ENCODE measurements around the gene MTIF3. TPM values are rescaled to one million over a fixed set of nuclear protein-coding genes. Genes with fewer than 3 reads are reported as not detected.

MTIF3 gene
- total RNA-seq, 1 donor from 2014 or later = 38.6 TPM

DNA sequence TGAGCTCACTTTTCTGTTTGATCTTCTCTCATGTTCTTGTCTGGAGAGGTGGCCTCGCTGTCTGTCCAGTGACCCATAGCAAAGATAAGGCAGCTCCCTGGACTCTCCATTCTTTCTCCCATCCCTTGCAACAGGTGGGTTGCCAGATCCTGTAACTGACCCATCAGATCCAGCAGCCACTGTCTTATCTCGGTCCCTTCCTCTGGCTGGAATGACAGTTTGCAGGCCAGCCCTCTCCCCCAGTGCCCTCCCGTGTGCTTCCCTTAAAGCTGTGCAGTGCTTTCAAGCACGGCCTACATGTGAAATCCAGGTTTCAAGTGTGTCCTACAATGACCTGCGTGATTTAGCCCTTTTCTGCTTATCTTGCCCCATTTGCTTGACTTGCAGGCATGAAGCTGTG is 22.2 kb downstream of the MTIF3 start:
- no peak for DNase-seq
- Histone ChIP-seq H3K4me1 (peaks cover 39% of the 10 kb centered on the region), H3K27ac (no peak overlapping the region), H3K27me3 (no peaks in the 10 kb centered on the region), H3K4me3 (no peak overlapping the region), H3K36me3 (peaks cover 56% of the 10 kb centered on the region), H3K9me3 (no peaks in the 10 kb centered on the region)
- TF ChIP-seq CTCF (IDR thresholded peaks at IDR 0.05) = no peak
- intact Hi-C loops (cut with DNase I) = no loop called here
- no peak for ATAC-seq

DNA sequence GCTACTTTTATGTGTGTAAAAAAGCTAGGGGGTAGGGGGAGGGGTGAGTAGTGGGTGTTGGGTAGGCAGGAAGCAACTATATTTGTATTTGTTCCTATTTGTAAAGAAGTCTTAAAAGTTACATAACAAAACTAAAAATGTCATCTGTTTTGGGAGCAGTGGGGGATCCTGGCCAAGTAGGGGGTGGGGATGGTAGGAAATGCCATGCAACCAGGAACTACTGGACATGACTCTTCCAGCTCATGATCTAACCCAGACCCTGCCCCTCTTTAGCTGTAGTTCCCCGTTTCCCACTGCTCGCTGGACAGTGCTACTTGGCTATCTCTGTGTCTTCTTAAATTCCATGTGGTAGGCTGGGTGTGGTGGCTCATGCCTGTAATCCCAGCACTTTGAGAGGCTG is 22.7 kb downstream of the MTIF3 start:
- Histone ChIP-seq H3K9me3 (no peaks in the 10 kb centered on the region), H3K27me3 (no peaks in the 10 kb centered on the region), H3K4me3 (no peak overlapping the region), H3K36me3 (peaks cover 51% of the 10 kb centered on the region), H3K4me1 (peaks cover 39% of the 10 kb centered on the region), H3K27ac (peak overlapping the region; percentile 95)
- ATAC-seq = no peak
- no peak for DNase-seq
- TF ChIP-seq CTCF (IDR thresholded peaks at IDR 0.05) = no peak
- intact Hi-C loops (cut with DNase I) = no loop called here

DNA sequence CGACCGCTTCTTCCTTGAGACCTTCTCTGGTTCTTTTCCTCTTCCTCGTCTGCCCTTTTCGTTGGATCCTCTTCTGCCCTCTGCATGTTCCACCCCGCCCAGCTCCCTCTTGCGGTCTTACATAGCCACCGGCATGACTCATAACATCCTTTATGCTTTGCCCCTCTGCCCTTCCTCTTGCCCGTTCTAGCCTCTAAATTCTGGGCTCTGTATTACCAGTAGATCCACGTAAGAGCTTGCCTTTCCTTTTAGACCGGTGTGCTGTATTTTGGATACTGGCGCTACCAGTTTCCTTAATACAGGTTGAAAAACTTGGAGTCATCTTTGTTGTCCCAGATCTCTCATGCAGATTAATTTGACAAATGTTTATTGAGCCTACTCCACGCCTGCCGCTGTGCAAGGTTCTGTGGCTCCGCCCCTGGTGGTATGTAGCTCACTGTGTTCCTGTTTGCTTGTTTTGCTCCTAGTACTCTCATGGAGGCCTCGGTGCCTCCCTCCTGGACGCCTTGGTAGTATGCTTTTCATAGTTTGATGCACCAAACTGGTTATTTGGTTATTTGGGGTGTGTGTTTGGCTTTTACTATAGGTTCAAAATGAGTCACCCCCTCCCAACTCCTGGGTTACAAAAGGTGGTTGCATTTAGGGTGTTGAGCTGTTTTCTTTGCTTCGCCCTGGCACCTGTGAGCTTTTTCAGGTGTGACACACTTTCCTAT is 24.3 kb downstream of the MTIF3 start:
- no peaks in the 10 kb centered on the region for H3K27me3 ChIP-seq
- ATAC-seq (peak; percentile 78), DNase-seq (peak; percentile 86)
- peaks cover 39% of the 10 kb centered on the region for H3K4me1 ChIP-seq
- peak overlapping the region; percentile 95 for H3K27ac ChIP-seq
- H3K4me3 ChIP-seq = peak overlapping the region; percentile 81
- no peaks in the 10 kb centered on the region for H3K9me3 ChIP-seq
- H3K36me3 ChIP-seq = peaks cover 35% of the 10 kb centered on the region
- intact Hi-C loops (cut with DNase I) = no loop called here
- peak; percentile 46 for TF ChIP-seq CTCF (IDR thresholded peaks at IDR 0.05)

DNA sequence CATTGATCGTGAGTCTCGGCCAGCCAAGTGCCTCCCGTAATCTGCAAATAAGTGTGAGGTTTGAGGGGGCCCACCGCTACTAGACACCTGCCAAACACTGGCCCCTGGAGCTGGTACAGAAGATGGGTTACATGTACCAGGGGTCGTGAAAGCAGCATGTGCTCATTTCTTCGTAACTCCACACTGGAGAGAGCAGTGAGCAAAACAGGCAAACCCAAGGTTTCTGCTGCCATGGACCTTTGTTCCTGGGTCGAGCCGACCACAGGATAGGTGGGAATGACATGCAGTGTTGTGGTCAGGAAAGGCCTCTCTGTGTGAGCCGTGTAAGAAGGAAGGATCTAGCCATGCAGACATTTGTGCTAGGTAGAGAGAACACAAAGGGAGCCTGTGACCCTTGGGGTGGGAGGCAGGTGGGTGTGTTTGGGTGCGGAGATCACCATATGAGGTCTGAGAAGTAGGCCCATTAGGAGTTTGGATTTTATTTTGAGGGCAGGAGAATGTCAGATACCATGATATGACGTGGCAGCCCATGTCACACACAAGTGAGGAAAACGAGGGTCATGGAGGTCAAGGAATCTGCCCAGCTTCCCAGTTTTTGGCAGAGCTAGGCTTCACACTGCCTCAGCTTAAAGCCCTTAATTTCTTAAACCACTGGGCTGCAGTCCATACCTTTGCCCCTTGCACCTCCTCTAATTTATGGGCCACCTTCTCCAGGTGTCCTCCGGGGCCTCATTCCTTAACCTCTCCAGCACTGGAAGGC is 25.0 kb downstream of the MTIF3 start:
- no peaks in the 10 kb centered on the region for H3K27me3 ChIP-seq
- H3K27ac ChIP-seq = peak overlapping the region; percentile 95
- H3K4me1 ChIP-seq = peaks cover 39% of the 10 kb centered on the region
- H3K4me3 ChIP-seq = peak overlapping the region; percentile 81
- no peaks in the 10 kb centered on the region for H3K9me3 ChIP-seq
- peaks cover 28% of the 10 kb centered on the region for H3K36me3 ChIP-seq
- no peak for DNase-seq
- TF ChIP-seq CTCF (IDR thresholded peaks at IDR 0.05) = no peak
- intact Hi-C loops (cut with DNase I) = no loop called here
- no peak for ATAC-seq

GRCh38 chr13:27424246-27425157 is 25.9 kb downstream of the MTIF3 start, which contains the start of gene GTF3A:
Gene GTF3A, plus strand, starts transcription at chr13:27424619.
- peaks cover 19% of the 10 kb centered on the region for H3K36me3 ChIP-seq
- peak; percentile 94 for ATAC-seq
- DNase-seq = peak; percentile 93
- peak within 1 kb of the TSS; percentile 95 for H3K27ac ChIP-seq
- H3K4me1 ChIP-seq = peaks cover 39% of the 10 kb centered on the region
- H3K4me3 ChIP-seq = peak within 1 kb of the TSS; percentile 81
- H3K9me3 ChIP-seq = no peaks in the 10 kb centered on the region
- TF ChIP-seq CTCF (IDR thresholded peaks at IDR 0.05) = no peak
- intact Hi-C loops (cut with DNase I) = no loop called here
- H3K27me3 ChIP-seq = no peaks in the 10 kb centered on the region
